CD4-positive, alpha-beta T cell treated with Interleukin-6 for 4 hours (primary cell): Measurements from ENCODE around the gene RABEP2.
A peak's percentile ranks its signal among the peaks of the same experiment; 100 is the strongest.
"Not testable (repeated sequence)": the region's sequence is repeated elsewhere in the genome, so short reads cannot be mapped to it uniquely, and the experiment has no call there.

Source experiments
- DNase-seq: peaks from one replicate; pipeline ENCODE4 v3.0.0-alpha.2; 2020; ENCODE audit warnings: mixed read lengths

Gene RABEP2

GRCh38 chr16:28878083-28878926 lies 46.7 kb downstream of the RABEP2 start, which contains the start of gene ATP2A1:
Gene ATP2A1, plus strand, starts transcription at chr16:28878488. Its CDS starts 184 bp downstream, at chr16:28878672.
- no peak for DNase-seq

- DNase-seq, result no peak
Measured at GRCh38 chr16:28877655-28878000, 47.4 kb downstream of the RABEP2 start.

DNA sequence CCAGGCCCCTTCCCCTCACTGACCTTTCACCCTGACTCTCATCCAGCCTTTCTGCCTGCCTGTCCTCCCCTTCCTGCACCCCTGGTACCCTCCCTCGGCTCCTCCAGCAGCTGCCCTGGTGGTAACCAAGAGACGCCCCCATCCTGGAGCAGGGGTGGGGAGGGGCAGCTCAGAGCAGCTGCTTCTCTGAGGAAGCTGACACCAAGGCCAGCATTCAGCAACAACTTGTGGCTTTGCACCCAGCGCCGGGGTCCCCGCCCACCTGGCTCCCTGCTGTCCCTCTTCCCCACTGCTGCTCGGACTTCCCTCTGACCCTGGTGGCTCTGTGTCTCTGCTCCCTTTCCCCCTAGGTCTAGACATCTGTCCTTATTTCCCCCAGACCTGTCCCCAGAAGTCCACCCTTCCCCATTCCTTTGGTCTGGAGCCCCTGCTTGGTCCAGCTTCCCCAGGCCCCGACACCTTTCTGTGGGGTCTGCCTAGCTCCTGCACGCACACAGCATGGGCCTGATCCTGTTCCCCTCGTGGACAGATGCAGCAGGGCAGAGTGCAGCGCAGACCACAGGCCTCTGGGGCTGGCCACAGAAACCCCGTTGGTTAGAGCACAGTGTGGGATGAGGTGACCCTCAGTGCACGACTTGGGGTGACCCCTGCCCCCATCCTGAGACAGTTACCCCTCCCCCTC lies 47.9 kb downstream of the RABEP2 start:
- DNase-seq, result no peak

DNA sequence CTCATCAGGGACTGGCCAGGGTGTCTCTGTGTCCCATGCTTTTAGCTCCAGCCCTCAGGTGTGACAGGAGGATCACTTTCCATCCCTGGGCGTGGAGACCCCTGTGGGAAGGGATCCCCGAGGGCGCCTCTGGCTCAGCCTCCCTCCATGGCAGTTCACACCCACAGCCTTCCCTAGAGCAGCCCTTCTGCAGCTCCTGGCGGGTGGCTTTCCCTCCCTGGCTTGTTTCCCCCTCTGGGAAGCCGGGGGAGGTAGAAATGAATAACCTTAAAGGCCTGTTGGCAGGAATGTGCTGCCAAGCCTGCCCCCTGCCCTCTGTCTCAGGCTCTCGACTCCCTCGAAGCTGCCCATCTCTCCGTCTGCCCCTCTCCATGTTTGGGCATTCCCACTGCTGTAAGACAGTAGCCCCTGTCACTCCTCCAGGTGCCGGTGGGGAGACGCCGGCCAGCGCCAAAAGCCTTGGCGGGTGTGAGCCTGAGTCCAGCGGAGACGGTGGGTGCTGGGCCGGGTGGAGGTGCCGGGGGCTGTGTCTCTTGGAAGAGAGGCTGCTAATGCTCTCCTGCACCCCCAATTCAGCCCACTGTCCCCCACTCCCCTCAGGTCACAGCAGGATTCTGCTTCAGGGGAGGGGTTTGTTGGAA lies 48.9 kb downstream of the RABEP2 start:
- no peak for DNase-seq

DNA sequence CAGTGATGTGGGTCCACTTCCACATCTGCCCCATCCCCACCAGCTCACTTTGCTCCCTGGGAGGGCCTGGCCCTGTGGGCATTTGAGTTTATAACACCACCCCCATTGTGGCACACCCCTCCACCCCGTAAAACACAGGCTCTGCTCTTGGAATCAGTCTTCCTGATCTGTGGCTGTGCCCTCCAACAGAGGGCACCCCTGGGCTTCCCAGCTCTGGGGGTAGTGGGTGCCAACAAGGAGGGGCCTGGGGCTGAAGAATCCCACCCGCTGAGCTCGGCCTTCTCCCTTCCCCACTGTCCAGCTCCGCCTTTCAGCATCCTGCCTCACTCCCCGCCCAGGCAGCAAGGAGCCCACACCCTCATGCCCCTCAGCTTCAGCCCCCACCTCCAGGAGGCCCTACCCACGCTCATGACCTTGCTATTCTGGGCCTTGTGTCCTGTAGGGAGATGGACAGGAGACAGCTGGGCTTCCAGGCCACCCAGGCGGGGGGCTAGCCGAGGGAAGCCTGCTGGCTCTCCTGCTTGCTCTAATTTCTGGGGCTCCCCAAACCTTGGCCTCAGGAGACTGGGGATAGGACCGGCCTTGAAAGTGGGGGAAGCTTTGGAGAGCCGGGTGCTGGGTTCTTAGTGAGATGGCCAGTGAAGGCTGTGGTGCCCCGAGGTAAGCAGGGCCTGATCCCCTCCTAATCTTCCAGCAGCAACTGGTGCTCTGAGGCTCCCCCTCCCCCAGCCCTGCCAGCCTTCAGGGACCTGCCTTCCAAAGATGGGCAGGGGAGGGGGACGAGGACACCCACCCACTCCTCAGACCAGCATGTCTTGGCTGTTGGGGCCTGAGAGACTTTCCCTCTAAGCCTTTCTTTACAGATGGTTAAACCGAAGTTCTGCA lies 49.7 kb downstream of the RABEP2 start:
- no peak for DNase-seq

DNA sequence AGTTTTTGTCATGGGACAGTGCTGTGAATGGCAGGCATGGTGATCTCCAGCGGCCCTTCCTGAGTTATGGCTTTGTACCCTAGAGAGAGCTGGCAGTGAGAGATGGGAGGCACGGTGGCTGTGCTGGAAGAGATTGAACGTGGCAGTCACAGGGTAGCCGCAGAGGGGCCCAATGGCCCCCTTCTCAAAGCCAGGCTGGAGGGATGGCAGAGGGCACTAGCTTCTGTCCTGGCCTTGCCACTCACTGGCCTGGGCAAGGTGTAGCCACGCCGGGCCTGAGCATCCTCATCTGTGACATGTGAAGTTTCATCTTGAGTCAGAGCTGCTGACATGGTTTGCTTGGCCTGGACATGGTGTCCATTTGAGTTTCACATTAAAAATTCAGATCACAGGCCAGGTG lies 50.6 kb downstream of the RABEP2 start:
- DNase-seq, result no peak

- DNase-seq, result peak; percentile 55
Measured at GRCh38 chr16:28873543-28874201, 51.4 kb downstream of the RABEP2 start.

GRCh38 chr16:28872952-28873351 lies 52.1 kb downstream of the RABEP2 start:
- DNase-seq, result no peak

GRCh38 chr16:28869201-28869600 lies 55.8 kb downstream of the RABEP2 start:
- no peak for DNase-seq

DNA sequence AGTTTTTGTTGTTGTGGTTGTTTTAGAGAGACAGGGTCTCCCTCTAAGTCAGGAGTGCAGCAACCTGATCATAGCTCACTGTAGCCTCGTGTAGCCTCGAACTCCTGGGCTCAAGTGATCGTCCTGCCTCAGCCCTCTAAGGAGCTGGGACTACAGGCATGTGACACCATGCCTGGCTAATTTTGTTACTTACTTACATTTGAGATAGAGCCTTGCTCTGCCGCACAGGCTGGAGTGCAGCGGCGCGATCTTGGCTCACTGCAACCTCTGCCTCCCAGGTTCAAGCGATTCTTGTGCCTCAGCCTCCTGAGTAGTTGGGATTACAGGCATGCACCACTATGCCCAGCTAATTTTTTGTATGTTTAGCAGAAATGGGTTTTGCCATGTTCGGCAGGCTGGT lies 57.4 kb downstream of the RABEP2 start:
- not testable (repeated sequence) for DNase-seq

- DNase-seq, result no peak
Measured at GRCh38 chr16:28867241-28867640, 57.8 kb downstream of the RABEP2 start.

GRCh38 chr16:28866454-28866804 lies 58.6 kb downstream of the RABEP2 start:
- DNase-seq, result no peak

DNA sequence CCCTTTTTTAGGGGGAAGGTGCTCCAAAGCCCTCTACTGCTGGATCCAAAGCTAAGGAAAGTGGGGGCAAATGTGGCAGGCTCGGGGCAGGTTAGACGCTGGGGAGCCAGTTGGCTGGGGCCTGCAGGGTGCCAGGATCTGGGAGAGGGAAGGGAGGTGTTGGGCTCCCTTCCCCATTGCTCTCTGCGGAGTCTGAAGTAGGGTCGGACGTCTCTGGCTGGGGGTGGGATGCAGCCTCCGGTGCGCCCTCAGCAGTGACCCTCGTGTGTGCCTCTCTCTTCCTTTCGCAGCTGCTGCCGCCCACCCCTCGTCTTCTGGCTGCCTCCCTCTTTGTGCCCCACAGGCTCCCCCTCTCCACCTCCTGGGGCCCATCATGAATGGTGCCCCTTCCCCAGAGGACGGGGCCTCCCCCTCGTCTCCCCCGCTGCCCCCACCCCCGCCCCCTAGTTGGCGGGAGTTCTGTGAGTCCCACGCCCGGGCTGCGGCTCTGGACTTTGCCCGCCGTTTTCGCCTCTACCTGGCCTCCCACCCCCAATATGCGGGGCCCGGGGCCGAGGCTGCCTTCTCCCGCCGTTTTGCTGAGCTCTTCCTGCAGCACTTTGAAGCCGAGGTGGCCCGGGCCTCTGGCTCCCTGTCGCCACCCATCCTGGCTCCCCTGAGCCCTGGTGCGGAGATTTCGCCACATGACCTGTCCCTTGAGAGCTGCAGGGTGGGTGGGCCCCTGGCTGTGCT lies 59.1 kb downstream of the RABEP2 start:
- no peak for DNase-seq

GRCh38 chr16:28865001-28865688 lies 59.9 kb downstream of the RABEP2 start:
- no peak for DNase-seq

DNA sequence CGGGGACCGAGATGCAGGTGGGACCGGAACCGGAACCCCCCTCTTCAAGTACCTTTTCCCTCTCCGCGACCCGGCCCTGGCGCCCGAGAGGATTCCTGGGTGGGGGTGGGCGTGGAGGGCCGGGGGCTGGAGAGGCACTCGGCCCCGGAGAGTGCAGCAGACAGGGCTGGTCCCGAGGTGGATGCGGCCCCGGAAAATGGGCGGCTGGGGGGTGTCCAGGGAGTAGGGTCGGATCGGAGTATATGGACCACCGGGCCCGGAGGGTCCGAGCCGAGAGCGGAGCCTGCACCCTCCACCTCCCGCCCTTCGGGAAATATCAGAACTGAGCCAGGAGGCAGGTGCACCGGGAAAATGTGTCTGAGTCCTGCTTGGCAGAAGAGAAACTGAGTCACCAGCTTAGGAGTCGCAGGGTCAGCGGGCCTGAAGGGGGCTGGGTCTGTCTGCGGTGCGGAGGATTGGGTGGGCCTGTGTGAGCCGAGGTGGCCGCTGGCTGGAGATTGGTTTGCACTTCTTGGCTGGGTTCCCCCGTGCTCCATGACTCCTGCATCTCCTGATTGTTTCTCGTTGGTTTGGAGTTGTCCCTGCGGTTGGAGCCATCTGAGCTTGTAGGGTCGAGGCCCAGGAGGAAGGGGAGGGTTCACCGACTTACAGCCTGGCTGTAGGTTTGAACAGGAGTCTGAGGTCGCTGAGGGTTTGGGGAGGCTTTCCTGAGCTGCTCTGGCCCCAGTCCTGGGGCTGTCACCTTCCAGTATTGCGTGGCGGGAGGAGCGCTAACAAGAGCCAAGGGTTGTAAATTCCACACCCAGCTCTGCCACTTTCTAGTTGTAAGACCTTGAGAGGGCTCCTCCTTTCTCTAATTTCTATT lies 60.9 kb downstream of the RABEP2 start:
- DNase-seq, result peak; percentile 16

- no peak for DNase-seq
Measured at GRCh38 chr16:28859326-28859725, 65.7 kb downstream of the RABEP2 start.

- DNase-seq, result no peak
Measured at GRCh38 chr16:28858421-28858820, 66.6 kb downstream of the RABEP2 start.
